Measurements from ENCODE around the gene ERAP2.

ERAP2 gene

GRCh38 chr5:96909435-96909834 lies 33.1 kb downstream of the ERAP2 start:
- no peak for TF ChIP-seq CTCF (IDR thresholded peaks at IDR 0.05; ENCODE audit: borderline replicate concordance, insufficient read depth, low read depth, low read length)
- no peak overlapping the region for H3K4me3 ChIP-seq (ENCODE audit: low read depth, low read length)

- TF ChIP-seq CTCF (IDR thresholded peaks at IDR 0.05; ENCODE audit: borderline replicate concordance, insufficient read depth, low read depth, low read length) = no peak
These were observed 34.8 kb downstream of the ERAP2 start for GRCh38 chr5:96911139-96911538.

GRCh38 chr5:96913233-96913632 lies 36.9 kb downstream of the ERAP2 start:
- no peak overlapping the region for H3K4me3 ChIP-seq (ENCODE audit: low read depth, low read length)
- TF ChIP-seq CTCF (IDR thresholded peaks at IDR 0.05; ENCODE audit: borderline replicate concordance, insufficient read depth, low read depth, low read length) = no peak

More at GRCh38 chr5:96911139-96911538, 34.8 kb downstream of the ERAP2 start:
- H3K4me3 ChIP-seq (ENCODE audit: low read depth, low read length) = no peak overlapping the region

GRCh38 chr5:96919754-96920197 lies 43.5 kb downstream of the ERAP2 start:
- TF ChIP-seq CTCF (IDR thresholded peaks at IDR 0.05; ENCODE audit: borderline replicate concordance, insufficient read depth, low read depth, low read length) = no peak
- H3K4me3 ChIP-seq (ENCODE audit: low read depth, low read length) = no peak overlapping the region

GRCh38 chr5:96920744-96921355 lies 44.5 kb downstream of the ERAP2 start:
- no peak for TF ChIP-seq CTCF (IDR thresholded peaks at IDR 0.05; ENCODE audit: borderline replicate concordance, insufficient read depth, low read depth, low read length)
- H3K4me3 ChIP-seq (ENCODE audit: low read depth, low read length) = no peak overlapping the region

- H3K4me3 ChIP-seq (ENCODE audit: low read depth, low read length) = peak overlapping the region; percentile 10
- no peak for TF ChIP-seq CTCF (IDR thresholded peaks at IDR 0.05; ENCODE audit: borderline replicate concordance, insufficient read depth, low read depth, low read length)
These were observed 46.4 kb downstream of the ERAP2 start for GRCh38 chr5:96922499-96923244.

- no peak overlapping the region for H3K4me3 ChIP-seq (ENCODE audit: low read depth, low read length)
- TF ChIP-seq CTCF (IDR thresholded peaks at IDR 0.05; ENCODE audit: borderline replicate concordance, insufficient read depth, low read depth, low read length) = no peak
These were observed 47.7 kb downstream of the ERAP2 start for GRCh38 chr5:96924016-96924443.

All from GM12875 (cell line).